Measurements from ENCODE around the gene CCDC57. TPM values are rescaled to one million over a fixed set of nuclear protein-coding genes. Genes with fewer than 3 reads are reported as not detected.

Gene CCDC57
- polyA plus RNA-seq, 5 donors: 42.5 to 68.9 (median 64.8) TPM

DNA sequence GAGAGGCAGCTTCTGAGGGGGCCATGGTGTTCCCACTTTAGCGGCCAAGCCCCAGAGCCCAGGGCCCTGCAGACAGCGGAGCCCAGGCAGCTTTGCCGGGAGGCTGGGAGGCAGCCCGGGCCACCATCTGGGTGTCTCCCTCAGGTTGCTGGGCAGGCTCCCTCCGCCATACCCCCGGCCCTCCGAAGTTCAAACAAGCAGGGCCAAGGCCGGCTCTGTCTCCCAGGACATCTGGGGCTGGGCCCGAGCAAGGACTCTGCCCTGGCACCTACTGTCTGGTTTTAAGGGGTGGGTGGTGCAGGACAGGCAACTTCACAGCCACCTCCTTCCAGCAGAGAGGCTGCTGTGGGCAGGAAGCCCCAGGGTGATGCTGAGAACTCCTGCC, 149.7 kb downstream of the CCDC57 start:
- DNase-seq: no peak

DNA sequence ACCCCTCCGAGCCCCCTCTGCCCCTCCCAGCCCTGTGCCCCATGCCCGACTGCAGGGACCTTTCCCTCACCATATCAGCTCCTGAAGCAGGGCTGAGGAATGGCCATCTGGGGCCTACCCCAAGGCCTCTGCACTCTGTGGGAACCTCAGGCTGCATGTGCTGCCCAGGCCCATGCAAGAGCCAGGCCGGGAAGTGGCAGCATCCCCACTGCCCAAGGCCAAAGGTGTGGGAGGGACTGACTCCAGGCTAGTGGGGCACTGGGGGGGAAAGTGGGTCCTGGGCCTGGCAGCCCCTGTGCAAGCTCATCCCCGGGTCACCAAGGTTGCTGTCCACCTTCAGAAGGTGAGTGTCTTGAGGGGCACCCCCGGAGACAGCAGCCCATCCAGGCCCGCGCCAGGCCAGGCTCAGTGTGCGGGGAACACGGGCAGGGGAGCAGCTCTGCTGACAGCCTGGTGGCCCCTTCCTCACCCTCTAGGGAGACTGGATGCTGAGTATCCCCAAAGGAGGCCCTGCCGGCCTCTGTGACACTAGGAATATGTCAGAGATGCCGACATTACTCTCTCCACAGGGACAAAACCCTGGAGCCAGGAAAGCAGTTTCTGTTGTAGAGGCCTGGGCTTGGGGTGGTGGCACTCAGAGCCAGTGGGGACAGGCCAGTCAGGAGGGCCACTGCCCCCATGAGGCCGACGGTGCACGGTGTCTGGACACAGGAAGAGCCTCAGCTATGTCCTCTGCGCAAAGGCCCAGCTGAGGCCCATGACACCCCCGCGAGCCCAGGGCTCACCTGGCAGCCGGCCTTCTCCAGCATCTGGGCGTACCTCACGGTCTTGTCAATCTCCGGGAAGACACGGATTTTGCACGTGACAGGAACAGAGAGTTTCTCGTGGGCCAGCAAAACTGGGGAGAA, 150.3 kb downstream of the CCDC57 start:
- DNase-seq: no peak

GRCh38 chr17:82061047-82061925, 151.4 kb downstream of the CCDC57 start:
- DNase-seq: no peak

DNA sequence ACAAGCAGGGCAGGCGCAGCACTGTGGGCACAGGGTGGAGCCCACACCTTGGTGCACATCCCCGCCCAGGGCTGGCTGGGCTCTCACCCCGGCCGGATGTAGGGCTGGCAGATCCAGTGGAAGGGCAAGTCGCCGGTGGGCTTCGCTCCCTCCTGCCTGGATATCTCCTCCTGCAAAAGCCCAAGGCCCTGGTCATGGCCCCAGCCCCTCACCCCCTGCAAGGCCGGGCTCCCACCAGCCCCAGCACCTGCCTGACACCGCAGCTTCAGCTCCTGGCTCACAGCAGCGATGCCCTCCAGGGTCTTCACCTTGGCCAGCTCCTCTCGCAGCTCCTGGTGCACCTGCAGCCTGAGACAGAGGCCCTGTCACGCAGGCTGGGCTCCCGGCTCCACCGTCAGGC, 152.0 kb downstream of the CCDC57 start:
- DNase-seq: no peak

DNA sequence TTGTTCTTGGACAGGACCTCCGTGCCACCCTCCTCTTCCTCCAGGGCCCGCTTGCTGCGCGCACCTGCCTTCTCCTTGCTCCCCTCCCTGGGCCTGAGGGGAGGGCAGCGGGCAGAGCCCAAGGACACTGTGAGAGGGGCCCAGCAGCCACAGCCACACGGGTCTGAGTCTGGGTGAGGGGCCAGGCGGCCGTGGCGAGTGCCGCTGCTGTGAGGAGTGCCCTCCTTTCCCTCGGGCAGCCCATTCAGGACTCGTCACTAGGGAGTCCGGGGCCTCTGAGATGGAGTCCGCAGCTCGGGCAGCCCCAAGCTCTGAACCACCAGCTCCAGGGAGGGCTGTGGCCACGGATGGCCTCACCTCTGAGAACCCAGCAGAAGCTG, 152.7 kb downstream of the CCDC57 start:
- no peak for DNase-seq

DNA sequence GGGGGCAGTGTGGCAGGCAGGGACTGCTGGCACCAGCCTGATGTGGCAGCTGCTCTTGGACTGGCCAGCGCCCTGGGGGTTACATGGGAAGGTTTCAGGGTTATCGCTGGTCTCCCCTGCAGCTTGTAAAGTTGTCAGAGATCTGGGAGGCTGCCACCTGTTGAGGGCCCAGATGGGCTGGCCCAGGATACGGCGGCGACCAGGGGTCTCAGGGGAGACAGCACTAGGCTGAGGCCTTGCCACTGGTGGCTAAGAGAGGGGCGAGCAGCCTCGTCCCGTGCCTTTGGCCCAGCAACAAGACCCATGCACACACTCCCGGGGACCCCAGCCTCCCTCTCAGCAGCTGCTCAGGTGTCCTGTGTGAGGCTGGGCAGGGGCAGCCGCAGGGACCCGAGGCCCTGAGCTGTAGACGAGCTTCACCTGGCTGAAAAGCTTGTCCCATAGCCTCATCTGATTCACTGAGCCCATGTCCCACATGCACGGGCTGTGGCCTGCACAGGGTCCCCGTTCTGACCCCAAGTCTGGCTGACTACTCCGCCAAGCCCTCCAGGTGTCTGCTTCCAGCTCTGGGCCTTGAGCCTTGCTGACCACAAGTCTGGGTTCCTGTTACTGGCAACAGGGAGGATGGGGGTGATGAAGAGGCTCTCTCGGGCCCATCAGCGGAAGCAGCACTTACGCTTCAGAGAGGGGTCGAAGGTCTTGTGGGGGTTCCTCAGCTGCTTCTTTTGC, 153.2 kb downstream of the CCDC57 start:
- DNase-seq: no peak

GRCh38 chr17:82058855-82059249, 153.8 kb downstream of the CCDC57 start:
- DNase-seq: no peak

- no peak for DNase-seq
These were observed 154.3 kb downstream of the CCDC57 start for GRCh38 chr17:82058230-82058854.

DNA sequence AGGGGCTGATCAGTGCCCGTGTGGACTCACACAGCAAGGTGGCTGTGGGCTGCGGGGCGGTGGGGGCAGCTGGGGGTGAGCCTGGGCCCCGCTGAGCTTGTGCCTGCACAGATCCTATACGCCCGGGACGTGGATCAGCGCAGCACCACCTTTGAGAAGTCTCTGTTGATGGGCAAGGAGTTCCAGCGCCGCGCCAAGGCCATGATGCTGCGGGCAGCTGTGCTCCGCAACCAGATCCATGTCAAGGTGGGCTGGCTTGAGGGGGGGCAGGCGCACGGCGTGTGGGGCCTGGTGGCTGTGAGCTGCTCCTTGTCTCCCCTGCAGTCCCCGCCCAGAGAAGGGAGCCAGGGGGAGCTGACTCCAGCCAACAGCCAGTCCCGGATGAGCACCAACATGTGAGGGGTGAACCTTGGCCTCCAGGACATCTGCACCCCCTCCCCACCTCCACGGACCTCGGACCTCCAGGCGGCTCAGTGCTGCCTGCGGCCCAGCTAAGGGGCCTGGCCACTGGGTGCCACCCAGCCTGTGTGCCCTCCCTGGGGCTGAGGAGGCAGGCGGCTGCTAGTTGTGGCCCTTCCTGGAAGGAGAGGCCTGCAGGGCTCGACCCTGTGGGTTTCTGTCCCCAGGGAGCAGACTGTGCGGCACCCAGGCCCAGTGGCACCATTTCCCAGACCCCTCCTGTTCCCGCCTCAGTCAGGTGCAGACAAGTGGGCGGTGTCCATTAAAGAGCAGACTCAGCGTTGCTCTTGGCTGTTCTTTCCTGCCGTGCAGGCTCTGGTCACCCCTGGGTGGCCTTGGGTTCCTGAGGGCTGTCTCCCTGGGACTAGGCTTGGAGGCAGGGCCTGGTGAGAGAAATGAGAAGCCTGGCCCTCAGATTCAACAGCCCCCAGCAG, 155.7 kb downstream of the CCDC57 start:
- DNase-seq: no peak

- no peak for DNase-seq
These were observed 156.5 kb downstream of the CCDC57 start for GRCh38 chr17:82055965-82056728.

DNA sequence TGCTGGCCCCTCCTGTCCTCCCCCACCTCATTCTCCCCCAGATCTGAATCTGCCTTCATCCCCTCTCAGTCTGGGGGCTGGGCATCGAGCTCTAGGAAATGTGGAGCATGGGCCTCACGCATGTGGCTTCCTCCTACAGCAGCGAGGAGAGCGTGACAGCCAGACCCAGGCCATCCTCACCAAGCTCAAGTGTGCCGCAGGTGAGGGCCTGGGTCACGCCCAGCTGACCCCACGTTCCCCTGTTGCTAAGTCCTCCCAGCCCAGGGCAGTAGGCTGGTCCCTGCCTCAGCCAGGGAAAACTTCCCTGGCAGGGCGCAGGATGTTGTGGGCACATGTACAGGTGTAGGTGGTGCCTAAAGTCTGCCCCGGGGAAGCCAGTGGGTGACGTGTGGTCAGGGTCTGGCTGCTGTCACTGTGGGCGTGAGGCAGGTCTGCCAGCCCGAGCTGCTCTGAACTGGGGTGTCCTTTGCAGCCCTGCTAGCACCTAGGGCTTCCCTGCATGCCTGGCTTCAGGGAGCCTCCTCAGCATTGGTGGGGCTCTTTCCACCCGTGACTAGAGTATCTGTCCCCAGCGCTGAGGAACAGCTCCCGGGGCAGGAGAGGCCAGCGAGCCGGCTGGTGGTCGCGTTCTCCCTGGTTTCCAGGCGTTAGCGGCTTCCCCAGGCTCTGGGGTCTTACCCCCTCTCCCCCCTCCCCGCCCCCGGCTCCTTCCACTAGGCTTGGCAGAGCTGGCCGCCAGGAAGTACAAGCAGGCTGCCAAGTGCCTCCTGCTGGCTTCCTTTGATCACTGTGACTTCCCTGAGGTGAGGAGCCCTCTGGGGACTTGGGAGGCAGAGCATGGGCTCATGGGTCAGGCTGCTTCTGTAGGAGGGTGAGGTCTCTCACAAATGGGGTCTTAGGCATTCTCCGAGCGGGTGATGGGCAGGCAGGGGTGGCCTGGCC, 157.3 kb downstream of the CCDC57 start:
- DNase-seq: no peak

DNA sequence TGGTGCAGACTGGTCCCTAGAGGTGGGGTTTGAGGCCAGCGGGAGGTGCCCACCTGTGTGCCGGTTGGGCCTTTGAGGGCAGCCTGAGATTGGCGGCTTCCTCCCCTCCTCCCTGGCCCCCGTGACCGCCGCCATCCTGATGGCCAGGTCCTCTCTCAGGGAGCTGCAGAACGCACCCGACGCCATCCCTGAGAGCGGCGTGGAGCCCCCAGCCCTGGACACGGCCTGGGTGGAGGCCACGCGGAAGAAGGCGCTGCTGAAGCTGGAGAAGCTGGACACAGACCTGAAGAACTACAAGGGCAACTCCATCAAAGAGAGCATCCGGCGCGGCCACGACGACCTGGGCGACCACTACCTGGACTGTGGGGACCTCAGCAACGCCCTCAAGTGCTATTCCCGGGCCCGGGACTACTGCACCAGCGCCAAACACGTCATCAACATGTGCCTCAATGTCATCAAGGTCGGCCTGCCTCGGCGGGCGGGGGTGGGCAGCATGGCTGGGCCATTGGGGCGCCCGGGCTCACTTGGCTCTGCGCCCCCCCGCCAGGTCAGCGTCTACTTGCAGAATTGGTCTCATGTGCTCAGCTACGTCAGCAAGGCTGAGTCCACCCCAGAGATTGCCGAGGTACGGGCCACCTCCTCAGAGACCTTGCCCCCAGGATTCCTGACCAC, 158.2 kb downstream of the CCDC57 start:
- no peak for DNase-seq

DNA sequence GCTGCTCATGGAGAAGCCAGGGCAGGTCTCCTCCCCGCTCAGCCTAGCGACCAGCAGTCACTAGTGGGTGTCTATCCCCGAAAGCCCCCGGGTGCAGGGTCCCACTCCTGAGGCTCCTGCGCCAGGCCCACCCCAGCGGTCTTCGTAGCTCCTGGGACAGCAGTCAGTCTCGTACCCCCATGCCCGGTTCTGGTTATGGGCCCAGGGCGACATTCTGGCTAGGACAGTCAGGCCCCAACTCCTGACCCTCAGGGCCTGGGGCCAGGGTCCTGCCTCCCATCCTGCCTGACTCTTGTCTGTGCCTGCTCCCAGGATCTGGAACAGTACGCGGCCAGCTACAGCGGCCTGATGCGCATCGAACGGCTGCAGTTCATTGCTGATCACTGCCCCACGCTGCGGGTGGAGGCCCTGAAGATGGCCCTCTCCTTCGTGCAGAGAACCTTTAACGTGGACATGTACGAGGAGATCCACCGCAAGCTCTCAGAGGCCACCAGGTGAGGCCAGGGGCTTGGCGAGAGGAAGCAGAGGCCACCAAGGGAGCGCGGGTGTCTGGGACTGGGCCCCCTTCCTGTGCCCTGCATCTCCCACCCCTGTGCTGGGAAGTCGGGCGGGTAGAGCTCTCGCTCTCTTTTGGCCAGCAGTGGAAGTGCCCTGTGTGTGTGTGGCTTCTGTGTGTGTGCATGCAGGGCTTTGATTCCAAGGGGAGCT, 158.9 kb downstream of the CCDC57 start:
- no peak for DNase-seq

DNA sequence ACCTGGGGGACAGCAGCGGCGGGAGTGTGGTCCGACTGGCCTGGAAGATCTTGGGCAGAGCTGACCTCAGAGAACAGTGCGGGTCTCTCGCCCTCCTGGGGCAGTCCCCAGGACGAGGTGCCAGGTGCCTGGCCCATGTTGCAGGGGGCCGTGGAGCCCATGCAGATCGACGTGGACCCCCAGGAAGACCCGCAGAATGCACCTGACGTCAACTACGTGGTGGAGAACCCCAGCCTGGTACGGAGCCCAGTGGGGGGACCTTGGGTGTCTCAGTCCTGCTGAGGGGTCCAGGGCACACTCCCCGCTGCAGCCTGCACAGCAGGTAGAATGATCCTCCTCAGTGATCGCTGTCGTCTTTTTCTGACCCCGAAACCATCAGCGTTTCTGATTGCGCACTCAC, 159.5 kb downstream of the CCDC57 start:
- DNase-seq: no peak

- no peak for DNase-seq
These were observed 160.0 kb downstream of the CCDC57 start for GRCh38 chr17:82052638-82053059.

- DNase-seq: peak in 1 of 2 donors; percentile 42
These were observed 160.6 kb downstream of the CCDC57 start, which contains the start of the genes GPS1 and RFNG for GRCh38 chr17:82051776-82052637. TSS of gene GPS1 (plus strand) at chr17:82051898. CDS start at chr17:82051932, 34 bp downstream. TSS of gene RFNG (minus strand) at chr17:82051811. CDS start at chr17:82051766, 45 bp downstream.
